ENCODE measurements around the gene SHROOM4.

SHROOM4 gene

DNA sequence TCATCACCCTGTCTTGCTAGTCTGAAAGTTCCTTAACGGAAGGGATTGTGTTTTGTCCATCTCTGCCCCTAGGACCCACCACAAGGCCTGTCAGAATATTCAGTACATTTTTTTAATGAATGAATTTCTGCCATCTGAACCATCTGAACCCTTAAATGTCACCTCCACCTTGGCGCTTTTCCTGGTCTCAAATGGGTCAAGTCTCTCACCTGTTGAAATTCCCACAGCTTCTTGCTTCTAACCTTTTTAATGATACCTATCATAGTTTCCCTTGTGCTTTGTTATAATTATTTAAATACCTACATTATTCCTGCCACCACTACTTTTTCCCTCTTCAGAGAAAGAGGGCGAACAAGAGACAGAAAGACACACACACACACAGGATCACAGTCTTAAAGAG lies 48.0 kb downstream of the SHROOM4 start:
- no peak overlapping the region for H3K4me3 ChIP-seq
- H3K27ac ChIP-seq: no peak overlapping the region
- TF ChIP-seq, protein P1, sequence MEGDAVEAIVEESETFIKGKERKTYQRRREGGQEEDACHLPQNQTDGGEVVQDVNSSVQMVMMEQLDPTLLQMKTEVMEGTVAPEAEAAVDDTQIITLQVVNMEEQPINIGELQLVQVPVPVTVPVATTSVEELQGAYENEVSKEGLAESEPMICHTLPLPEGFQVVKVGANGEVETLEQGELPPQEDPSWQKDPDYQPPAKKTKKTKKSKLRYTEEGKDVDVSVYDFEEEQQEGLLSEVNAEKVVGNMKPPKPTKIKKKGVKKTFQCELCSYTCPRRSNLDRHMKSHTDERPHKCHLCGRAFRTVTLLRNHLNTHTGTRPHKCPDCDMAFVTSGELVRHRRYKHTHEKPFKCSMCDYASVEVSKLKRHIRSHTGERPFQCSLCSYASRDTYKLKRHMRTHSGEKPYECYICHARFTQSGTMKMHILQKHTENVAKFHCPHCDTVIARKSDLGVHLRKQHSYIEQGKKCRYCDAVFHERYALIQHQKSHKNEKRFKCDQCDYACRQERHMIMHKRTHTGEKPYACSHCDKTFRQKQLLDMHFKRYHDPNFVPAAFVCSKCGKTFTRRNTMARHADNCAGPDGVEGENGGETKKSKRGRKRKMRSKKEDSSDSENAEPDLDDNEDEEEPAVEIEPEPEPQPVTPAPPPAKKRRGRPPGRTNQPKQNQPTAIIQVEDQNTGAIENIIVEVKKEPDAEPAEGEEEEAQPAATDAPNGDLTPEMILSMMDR (IDR thresholded peaks at IDR 0.05): no peak
- DNase-seq (ENCODE audit: low spot score): no peak

DNA sequence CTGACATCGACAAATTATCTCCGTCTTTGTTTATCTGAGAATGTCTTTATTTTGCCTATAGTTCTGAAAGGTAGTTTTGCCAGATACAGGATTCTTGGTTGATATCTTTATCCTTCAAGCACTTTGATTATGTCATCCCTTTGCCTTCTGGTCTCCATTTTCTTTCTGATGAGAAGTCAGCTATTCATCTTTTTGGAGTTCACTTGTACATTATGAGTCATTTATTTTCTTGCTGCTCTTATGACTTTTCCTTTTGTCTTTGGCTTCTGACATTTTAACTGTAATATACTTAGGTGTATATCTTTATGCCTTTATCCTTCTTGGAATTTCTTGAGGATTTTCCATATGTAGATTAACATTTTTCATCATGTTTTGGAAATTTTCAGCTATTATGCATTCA lies 51.4 kb downstream of the SHROOM4 start:
- H3K4me3 ChIP-seq: no peak overlapping the region
- no peak overlapping the region for H3K27ac ChIP-seq
- TF ChIP-seq, protein P1 (IDR thresholded peaks at IDR 0.05): no peak
- no peak for DNase-seq (ENCODE audit: low spot score)

DNA sequence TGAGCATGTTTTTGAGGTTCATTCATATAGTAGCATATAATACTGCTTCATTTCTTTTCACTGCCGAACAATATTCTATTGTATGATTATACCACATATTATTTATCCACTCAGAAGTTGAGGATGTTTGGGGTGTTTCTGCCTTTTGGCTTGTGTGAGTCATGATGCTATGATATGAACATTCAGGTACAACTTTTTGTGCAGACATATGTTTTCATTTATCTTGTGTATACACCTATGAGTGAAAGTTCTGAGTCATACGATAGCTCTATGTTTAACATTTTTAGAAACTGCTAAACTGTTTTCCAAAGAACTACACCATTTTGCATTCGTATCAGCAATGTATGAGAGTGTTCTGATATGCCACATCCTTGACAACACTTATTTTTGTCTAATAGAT lies 57.7 kb downstream of the SHROOM4 start:
- TF ChIP-seq, protein P1 (IDR thresholded peaks at IDR 0.05): no peak
- no peak for DNase-seq (ENCODE audit: low spot score)
- no peak overlapping the region for H3K4me3 ChIP-seq
- no peak overlapping the region for H3K27ac ChIP-seq

DNA sequence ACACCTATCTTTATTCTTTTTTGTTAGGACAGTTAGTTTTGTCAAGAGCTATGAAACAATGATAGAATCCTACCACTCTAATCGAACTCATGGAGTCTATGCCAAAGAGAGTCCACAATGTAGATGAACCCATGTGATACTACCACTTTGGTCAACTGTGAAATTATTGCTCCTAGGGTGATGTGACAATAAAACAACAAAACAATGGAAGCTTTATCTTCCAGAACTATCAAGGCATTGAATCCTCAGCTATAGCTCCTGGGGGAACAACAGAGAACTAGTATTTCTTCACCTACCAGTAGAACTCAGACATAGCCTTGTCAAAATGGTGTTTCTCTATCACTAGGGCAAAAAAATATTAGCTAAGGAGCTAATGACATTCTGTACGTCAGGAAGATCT lies 62.9 kb downstream of the SHROOM4 start:
- no peak overlapping the region for H3K27ac ChIP-seq
- TF ChIP-seq, protein P1 (IDR thresholded peaks at IDR 0.05): no peak
- no peak for DNase-seq (ENCODE audit: low spot score)
- no peak overlapping the region for H3K4me3 ChIP-seq

DNA sequence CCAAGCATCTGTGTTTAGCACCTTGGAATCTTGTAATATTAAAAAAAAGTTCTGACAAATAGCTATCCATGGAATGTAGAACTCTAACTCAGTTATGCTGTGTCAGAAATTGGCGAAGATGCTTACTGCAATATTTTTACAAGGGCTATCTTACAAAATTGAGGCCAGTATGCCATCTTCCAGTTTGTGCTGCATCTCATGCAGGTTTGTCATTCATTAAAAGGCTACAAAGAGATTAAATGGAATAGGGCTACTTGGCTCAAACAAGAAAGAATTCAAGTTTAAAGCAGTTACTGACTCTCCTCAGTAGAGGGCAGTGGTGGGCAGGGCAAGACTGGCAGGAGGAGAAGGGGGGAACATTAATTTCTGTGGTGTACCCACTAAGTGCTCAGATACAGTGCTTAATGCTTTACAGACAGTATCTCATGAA lies 66.5 kb downstream of the SHROOM4 start:
- TF ChIP-seq, protein P1 (IDR thresholded peaks at IDR 0.05): peak; percentile 15
- no peak for DNase-seq (ENCODE audit: low spot score)
- Histone ChIP-seq H3K4me3 (no peak overlapping the region), H3K27ac (no peak overlapping the region)

DNA sequence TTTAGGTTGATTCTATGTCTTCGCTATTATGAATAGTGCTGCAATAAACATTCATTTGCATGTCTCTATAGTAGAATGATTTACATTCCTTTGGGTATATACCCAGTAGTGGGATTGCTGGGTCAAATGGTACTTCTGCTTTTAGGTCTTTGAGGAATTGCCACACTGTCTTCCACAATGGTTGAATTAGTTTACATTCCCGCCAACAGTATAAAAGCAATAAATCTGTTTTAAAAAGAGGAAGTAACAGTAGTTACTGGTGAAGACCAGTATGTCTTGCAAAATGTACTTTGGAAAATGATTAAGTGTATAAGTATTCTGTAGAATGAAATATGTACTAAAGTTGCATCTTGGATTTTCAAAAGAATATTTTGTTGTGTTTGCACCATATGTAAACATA lies 77.3 kb downstream of the SHROOM4 start:
- TF ChIP-seq, protein P1 (IDR thresholded peaks at IDR 0.05): no peak

DNA sequence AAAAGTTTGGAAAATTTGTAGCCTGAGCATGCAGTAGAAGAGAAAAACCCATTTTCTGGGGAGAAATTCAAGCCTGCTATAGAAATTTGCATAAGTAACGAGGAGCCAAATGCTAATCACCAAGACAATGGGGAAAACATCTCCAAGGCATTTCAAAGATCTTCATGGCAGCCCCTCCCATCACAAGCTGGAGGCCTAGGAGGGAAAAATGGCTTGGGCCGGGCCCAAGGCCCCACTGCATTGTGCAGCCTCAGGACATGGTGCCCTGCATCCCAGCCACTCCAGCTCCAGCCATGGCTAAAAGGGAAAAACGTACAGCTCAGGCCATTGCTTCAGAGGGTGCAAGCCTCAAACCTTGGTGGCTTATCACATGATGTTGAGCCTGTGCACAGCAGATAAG lies 87.7 kb downstream of the SHROOM4 start:
- TF ChIP-seq, protein P1 (IDR thresholded peaks at IDR 0.05): no peak
- no peak overlapping the region for H3K4me3 ChIP-seq
- DNase-seq (ENCODE audit: low spot score): no peak
- no peak overlapping the region for H3K27ac ChIP-seq

More for the DNA sequence above, 77.3 kb downstream of the SHROOM4 start:
- no peak for DNase-seq (ENCODE audit: low spot score)
- Histone ChIP-seq H3K27ac (no peak overlapping the region), H3K4me3 (no peak overlapping the region)

All from coronary artery (tissue), 2 donors.